Measurements from ENCODE around the gene FNDC3A. TPM values are rescaled to one million over a fixed set of nuclear protein-coding genes. Genes with fewer than 3 reads are reported as not detected.

The FNDC3A gene
- total RNA-seq, 1 experiment from 2014 or later, result 24.3 TPM

DNA sequence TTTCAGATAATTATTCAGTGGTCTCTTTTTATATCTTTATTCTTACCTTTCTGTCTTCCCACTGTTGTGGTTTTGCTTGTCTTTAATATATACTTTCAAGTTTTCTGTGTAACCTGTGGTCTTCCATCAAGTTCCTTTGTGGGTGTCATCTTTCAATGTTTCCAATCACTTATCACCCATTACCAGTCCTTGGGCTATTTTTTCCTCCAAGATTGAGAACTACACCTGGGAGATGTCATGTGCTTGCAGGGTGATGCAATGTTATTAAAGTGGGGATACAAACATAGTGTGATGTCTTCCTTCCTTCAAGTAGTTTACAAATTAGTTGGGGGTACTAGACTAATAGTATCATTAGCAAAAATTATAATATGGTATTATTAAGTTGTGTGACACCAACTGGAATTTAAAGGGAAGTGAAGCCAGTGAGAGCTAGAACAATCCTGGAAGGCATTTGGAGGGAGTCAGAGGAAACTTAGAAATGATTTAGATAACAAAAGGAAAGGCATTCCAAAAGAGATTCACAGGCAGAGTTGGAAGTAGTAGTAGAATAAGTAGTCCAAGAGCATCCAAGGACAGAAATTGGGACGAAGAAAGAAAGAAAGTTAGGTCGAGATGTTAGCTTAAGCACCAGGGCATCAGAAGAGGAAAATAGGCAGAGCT, 3.4 kb downstream of the FNDC3A start:
- ATAC-seq, result no peak
- in situ Hi-C loops (cut with HindIII; ENCODE audit: low pct_unique_long_range_greater_than_20kb, low sequenced_read_pairs), result no loop called here
- peak overlapping the region; percentile 57; the same call in 1 of the 2 replicates for H3K27ac ChIP-seq (ENCODE audit: low read length)
- no peaks in the 10 kb centered on the region for H3K27me3 ChIP-seq (ENCODE audit: control insufficient read depth, insufficient read depth, low read length)
- DNase-seq (ENCODE audit: low read depth, low spot score), result no peak
- peak overlapping the region; percentile 18 to 88 for H3K4me3 ChIP-seq (ENCODE audit: low read depth in 2 of 2, low read length in 2 of 2)
- BruUV-seq (replicated peaks), result no TSS peak
- CTCF ChIA-PET, result no interaction called here
- H3K36me3 ChIP-seq (ENCODE audit: control insufficient read depth, insufficient read depth, low read length), result no peaks in the 10 kb centered on the region
- intact Hi-C loops (cut with micrococcal nuclease; ENCODE audit: unreplicated experiment), result no loop called here
- peaks cover 6% of the 10 kb centered on the region; the same call in 1 of the 2 replicates for H3K9me3 ChIP-seq (ENCODE audit: control insufficient read depth, insufficient read depth, low read depth, low read length)
- POLR2A ChIA-PET, result interaction anchor here (0.6 kb wide), 1 partner anchor 21 kb away, joined by 3 read pairs; no protein-coding TSS in a partner anchor
- H3K4me1 ChIP-seq (ENCODE audit: control insufficient read depth, insufficient read depth, low read length), result peaks cover 19% of the 10 kb centered on the region
- no peak for TF ChIP-seq POLR2AphosphoS5 (IDR thresholded peaks at IDR 0.05; ENCODE audit: low read depth, low read length)
- no peak for TF ChIP-seq TCF7L2 (IDR thresholded peaks at IDR 0.05; ENCODE audit: low read depth, low read length)

DNA sequence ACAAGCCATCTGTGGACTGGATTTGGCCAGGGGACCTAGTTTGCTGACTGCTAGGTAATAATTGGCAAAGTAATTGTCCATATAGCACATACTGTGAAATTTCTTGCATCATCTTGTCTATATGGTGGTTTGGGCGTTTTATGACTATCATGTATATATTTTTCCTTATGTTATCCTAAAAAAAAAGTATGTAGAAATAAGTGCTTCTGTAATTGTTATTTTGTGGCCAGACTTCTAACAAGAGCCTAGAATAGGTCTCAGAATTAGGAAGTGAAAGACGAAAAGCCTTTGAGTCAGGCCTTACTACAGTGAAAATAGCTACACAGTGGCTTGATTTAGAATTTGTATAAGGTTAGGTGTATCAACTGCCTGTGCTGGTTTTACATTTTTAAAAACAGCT, 4.2 kb downstream of the FNDC3A start:
- CTCF ChIA-PET, result no interaction called here
- POLR2A ChIA-PET, result interaction anchor here (0.6 kb wide), 1 partner anchor 20 kb away, joined by 3 read pairs; no protein-coding TSS in a partner anchor
- H3K27me3 ChIP-seq (ENCODE audit: control insufficient read depth, insufficient read depth, low read length), result no peaks in the 10 kb centered on the region
- TF ChIP-seq SIN3A (IDR thresholded peaks at IDR 0.05; ENCODE audit: borderline replicate concordance, insufficient read depth, low read depth, low read length) (no peak), TCF7L2 (IDR thresholded peaks at IDR 0.05; ENCODE audit: low read depth, low read length) (no peak), POLR2AphosphoS5 (IDR thresholded peaks at IDR 0.05; ENCODE audit: low read depth, low read length) (no peak)
- TF ChIP-seq, protein P1, sequence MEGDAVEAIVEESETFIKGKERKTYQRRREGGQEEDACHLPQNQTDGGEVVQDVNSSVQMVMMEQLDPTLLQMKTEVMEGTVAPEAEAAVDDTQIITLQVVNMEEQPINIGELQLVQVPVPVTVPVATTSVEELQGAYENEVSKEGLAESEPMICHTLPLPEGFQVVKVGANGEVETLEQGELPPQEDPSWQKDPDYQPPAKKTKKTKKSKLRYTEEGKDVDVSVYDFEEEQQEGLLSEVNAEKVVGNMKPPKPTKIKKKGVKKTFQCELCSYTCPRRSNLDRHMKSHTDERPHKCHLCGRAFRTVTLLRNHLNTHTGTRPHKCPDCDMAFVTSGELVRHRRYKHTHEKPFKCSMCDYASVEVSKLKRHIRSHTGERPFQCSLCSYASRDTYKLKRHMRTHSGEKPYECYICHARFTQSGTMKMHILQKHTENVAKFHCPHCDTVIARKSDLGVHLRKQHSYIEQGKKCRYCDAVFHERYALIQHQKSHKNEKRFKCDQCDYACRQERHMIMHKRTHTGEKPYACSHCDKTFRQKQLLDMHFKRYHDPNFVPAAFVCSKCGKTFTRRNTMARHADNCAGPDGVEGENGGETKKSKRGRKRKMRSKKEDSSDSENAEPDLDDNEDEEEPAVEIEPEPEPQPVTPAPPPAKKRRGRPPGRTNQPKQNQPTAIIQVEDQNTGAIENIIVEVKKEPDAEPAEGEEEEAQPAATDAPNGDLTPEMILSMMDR (IDR thresholded peaks at IDR 0.05), result no peak
- TF ChIP-seq, protein P2, sequence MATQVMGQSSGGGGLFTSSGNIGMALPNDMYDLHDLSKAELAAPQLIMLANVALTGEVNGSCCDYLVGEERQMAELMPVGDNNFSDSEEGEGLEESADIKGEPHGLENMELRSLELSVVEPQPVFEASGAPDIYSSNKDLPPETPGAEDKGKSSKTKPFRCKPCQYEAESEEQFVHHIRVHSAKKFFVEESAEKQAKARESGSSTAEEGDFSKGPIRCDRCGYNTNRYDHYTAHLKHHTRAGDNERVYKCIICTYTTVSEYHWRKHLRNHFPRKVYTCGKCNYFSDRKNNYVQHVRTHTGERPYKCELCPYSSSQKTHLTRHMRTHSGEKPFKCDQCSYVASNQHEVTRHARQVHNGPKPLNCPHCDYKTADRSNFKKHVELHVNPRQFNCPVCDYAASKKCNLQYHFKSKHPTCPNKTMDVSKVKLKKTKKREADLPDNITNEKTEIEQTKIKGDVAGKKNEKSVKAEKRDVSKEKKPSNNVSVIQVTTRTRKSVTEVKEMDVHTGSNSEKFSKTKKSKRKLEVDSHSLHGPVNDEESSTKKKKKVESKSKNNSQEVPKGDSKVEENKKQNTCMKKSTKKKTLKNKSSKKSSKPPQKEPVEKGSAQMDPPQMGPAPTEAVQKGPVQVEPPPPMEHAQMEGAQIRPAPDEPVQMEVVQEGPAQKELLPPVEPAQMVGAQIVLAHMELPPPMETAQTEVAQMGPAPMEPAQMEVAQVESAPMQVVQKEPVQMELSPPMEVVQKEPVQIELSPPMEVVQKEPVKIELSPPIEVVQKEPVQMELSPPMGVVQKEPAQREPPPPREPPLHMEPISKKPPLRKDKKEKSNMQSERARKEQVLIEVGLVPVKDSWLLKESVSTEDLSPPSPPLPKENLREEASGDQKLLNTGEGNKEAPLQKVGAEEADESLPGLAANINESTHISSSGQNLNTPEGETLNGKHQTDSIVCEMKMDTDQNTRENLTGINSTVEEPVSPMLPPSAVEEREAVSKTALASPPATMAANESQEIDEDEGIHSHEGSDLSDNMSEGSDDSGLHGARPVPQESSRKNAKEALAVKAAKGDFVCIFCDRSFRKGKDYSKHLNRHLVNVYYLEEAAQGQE (IDR thresholded peaks at IDR 0.05; ENCODE audit: insufficient read depth in 1 of 2, low read depth in 2 of 2, low read length in 1 of 2), result no peak
- H3K9me3 ChIP-seq (ENCODE audit: control insufficient read depth, insufficient read depth, low read depth, low read length), result no peaks in the 10 kb centered on the region
- DNase-seq (ENCODE audit: low read depth, low spot score) (no peak), ATAC-seq (no peak)
- peak overlapping the region in 1 of 2 experiments; percentile 18; a peak in 1 of 4 replicates for H3K4me3 ChIP-seq (ENCODE audit: low read depth in 2 of 2, low read length in 2 of 2)
- in situ Hi-C loops (cut with HindIII; ENCODE audit: low pct_unique_long_range_greater_than_20kb, low sequenced_read_pairs) (no loop called here), intact Hi-C loops (cut with micrococcal nuclease; ENCODE audit: unreplicated experiment) (no loop called here)
- H3K27ac ChIP-seq (ENCODE audit: low read length), result peak overlapping the region; percentile 57; the same call in 1 of the 2 replicates
- no peaks in the 10 kb centered on the region for H3K36me3 ChIP-seq (ENCODE audit: control insufficient read depth, insufficient read depth, low read length)
- H3K4me1 ChIP-seq (ENCODE audit: control insufficient read depth, insufficient read depth, low read length), result peaks cover 19% of the 10 kb centered on the region
- BruUV-seq (replicated peaks), result no TSS peak

DNA sequence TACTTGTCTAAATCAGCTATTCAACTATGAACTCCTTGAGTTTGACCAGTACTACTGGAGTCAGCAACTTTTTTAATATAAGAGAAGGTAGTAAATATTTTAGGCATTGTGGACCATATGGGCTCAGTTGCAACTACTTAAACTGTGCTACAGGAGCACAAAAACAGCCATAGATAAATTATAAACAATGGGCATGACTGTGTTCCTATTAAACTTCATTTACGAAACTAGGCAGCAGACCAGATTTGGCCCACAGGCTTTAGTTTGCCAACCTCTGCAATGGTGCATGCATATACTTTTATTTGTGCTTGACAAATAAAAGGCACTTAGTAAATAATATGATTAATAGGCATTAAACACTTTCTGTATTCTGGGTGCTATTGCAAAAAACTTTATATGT, 7.6 kb downstream of the FNDC3A start:
- Histone ChIP-seq H3K4me3 (ENCODE audit: low read depth in 2 of 2, low read length in 2 of 2) (no peak overlapping the region), H3K27ac (ENCODE audit: low read length) (no peak overlapping the region), H3K9me3 (ENCODE audit: control insufficient read depth, insufficient read depth, low read depth, low read length) (no peaks in the 10 kb centered on the region), H3K36me3 (ENCODE audit: control insufficient read depth, insufficient read depth, low read length) (no peaks in the 10 kb centered on the region), H3K27me3 (ENCODE audit: control insufficient read depth, insufficient read depth, low read length) (no peaks in the 10 kb centered on the region), H3K4me1 (ENCODE audit: control insufficient read depth, insufficient read depth, low read length) (peaks cover 16% of the 10 kb centered on the region)
- BruUV-seq (replicated peaks), result no TSS peak
- intact Hi-C loops (cut with micrococcal nuclease; ENCODE audit: unreplicated experiment) (no loop called here), in situ Hi-C loops (cut with HindIII; ENCODE audit: low pct_unique_long_range_greater_than_20kb, low sequenced_read_pairs) (no loop called here)
- TF ChIP-seq TCF7L2 (IDR thresholded peaks at IDR 0.05; ENCODE audit: low read depth, low read length) (no peak), SIN3A (IDR thresholded peaks at IDR 0.05; ENCODE audit: borderline replicate concordance, insufficient read depth, low read depth, low read length) (no peak), POLR2AphosphoS5 (IDR thresholded peaks at IDR 0.05; ENCODE audit: low read depth, low read length) (no peak)
- TF ChIP-seq, protein P2 (IDR thresholded peaks at IDR 0.05; ENCODE audit: insufficient read depth in 1 of 2, low read depth in 2 of 2, low read length in 1 of 2), result no peak
- TF ChIP-seq, protein P1 (IDR thresholded peaks at IDR 0.05), result no peak
- POLR2A ChIA-PET, result no interaction called here
- no peak for ATAC-seq
- CTCF ChIA-PET, result interaction anchor here (0.6 kb wide), 1 partner anchor 127 kb away, joined by 3 read pairs; no protein-coding TSS in a partner anchor
- DNase-seq (ENCODE audit: low read depth, low spot score), result no peak
